Measurements from ENCODE around the gene MMP10.

MMP10 gene

GRCh38 chr11:102724904-102725500, 55.4 kb downstream of the MMP10 start, which contains the start of gene MMP8:
TSS of gene MMP8 (minus strand) at chr11:102724954. CDS start at chr11:102724855, 99 bp downstream.
- DNase-seq = peak; percentile 93

- no peak for DNase-seq
Observed at GRCh38 chr11:102722821-102723220, 57.6 kb downstream of the MMP10 start.

All from fibroblast of skin of right biceps (primary cell).